HPDE6-E6E7 (cell line): ENCODE measurements around the gene SUGCT.
"Not testable (repeated sequence)": the region's sequence is repeated elsewhere in the genome, so short reads cannot be mapped to it uniquely, and the experiment has no call there.

Experiments
- DNase-seq: peaks from one replicate; pipeline ENCODE4 v3.0.0; 2011; ENCODE audit warnings: missing footprints; ENCODE audit errors: extremely low spot score

SUGCT gene

DNA sequence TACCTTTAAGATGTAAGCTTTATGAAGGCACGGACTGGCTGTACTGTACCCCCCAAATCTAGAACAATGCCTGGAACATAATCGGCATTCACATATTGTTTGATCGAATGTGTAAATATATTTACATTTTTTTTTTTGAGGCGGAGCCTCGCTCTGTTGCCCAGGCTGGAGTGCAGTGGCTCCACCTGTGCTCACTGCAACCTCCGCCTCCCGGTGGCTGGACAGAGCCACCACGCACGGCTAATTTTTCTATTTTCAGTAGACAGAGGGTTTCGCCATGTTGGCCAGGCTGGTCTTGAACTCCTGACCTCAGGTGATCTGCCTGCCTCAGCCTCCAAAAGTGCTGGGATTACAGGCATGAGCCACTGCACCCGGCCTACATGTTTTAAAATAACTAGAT lies 118.6 kb downstream of the SUGCT start:
- not testable (repeated sequence) for DNase-seq

DNA sequence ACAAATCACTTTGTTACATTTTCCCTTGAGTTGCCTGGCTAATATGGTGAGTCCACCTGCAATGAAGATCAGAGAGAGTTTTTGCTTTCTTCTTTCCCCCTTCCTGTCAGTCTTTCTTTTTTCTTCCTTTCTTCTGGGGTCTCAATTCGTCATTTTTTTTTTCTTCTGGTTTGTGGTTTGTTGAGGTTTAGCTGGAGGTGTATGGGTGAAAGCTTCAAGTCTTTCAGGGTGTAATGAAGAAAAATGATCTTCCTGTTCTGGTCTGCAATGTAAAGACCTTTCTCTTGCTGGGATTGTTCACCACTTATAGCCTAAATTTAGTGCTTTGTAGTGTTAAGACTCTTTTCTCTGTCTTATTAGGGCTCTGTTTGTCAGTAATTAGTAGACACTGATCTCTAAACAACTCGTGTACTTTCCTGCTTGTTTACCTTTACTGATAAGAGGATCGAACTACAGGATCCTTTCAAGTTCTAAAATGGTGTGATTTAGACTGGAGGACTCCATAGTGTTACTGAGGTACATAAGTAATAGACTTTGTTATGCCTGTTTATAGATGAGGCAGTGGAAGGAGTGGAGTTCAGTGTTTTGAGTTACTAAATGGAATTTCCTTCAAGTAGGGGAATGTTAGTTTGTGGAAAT lies 129.1 kb downstream of the SUGCT start:
- no peak for DNase-seq

DNA sequence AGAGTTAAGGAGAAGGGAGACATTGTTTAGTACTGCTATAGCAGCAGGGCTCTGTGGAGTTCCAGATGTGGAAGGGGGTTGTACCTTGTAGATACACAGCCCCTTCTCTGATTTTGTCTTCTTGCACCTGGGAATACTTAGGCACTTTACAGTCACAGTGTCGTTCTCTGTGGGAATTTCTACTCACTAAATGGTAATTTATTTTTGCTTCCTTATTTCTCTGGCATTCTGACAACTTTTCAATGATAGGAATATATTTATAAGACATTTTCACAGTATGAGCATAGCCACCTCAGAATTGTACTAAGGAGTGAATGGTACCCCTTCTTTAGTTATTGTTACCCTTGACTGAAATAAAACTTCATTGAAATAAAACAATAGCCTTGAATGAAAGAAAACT lies 132.8 kb downstream of the SUGCT start:
- no peak for DNase-seq

DNA sequence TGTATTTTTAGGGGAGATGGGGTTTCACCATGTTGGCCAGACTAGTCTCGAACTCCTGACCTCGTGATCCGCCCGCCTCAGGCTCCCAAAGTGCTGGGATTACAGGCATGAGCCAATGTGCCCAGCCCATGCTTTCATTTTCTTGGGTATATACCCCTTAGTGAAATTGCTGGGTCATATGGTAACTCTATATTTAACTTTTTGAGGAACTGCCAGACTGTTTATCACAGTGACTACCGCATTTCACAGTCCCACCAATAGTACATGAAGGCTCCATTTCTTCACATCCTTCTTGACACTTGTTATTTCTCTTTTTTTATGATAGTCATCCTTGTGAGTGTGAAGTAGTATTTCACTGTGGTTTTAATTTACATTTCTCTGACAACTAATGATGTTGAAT lies 134.0 kb downstream of the SUGCT start:
- DNase-seq = not testable (repeated sequence)

DNA sequence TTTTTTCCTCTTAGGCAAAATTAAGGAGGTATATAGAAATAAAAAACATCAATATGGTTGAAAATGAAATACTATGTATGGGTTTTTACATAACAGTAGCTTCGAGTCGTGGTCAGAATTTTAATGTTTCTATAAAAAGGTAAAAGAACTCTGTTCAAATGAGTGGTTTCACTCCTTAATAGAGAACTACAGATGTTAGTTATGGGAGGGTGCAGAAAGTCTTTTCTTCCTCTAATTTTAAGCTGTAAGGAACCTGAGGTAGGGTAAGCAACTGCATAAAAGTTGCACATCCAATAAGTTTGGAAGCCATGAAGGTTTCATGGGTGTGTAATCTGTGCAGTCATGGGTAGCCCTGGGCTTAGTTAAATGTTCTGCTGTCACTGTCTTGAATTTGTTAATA lies 141.3 kb downstream of the SUGCT start:
- no peak for DNase-seq

DNA sequence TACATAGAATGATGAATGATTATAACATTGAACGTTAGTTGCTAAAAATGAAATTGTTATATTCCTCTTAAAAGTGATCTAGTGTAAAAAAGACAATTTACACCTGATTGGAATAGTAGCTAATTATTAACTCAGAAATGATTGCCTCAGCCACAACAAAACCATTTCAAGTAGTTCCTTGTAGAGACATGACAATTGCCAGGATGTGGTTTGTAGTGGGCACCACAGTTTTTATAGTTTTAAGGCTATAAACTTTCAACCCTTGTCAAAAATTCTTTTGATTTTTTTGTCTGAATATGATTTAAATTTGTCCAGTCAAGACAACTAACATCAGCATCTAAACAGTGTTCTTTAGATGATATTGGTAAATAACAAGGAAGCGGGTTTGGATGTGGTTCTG lies 145.2 kb downstream of the SUGCT start:
- DNase-seq = no peak

DNA sequence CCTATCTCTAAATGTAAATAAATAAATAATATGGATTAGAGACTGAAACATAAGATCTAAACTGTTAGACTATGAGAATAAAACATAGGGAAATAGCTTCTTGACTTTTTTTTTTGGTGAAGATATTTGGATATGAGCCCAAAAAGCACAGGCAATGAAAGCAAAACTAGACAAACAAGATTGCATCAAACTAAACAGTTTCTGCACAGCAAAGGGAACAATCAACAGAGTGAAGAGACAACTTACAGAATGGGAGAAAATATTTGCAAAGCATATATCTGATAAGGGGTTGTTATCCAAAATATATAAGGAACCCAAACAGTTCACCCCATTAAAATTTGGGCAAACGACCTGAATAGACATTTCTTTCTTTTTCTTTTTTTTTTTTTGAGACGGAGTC lies 148.1 kb downstream of the SUGCT start:
- DNase-seq = no peak

DNA sequence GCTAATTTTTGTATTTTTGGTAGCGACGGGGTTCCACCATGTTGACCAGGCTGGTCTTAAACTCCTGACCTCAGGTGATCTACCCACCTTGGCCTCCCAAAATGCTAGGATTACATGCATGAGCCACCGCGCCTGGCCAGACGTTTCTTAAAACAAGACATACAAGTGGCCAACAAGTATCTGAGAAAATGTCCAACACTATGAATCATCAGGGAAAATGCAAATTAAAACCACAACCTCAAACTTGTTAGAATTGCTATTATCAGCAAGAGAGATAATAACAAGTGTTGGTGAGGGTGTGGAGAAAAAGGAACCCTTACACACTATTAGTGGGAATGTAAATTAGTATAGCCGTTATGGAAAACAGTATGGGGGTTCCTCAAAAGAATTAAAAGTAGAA lies 148.6 kb downstream of the SUGCT start:
- DNase-seq = no peak

DNA sequence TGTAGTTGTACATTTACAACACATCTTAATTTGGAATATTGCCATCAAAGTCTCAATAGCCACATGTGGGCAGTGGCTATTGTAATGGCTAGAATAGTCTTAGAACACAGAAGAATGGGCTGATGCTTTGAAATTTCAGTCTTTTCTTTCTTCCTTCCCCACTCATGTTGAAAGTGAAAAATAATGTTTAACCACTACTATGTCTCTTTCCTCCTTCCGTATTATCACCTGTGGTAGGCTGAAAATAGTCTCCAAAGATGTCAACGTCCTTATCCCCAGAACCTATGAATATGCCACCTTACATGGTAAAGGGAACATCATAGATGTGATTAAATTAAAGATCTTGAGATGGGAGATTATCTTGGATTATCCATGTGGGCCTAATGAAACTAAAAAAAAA lies 154.0 kb downstream of the SUGCT start:
- DNase-seq = no peak

DNA sequence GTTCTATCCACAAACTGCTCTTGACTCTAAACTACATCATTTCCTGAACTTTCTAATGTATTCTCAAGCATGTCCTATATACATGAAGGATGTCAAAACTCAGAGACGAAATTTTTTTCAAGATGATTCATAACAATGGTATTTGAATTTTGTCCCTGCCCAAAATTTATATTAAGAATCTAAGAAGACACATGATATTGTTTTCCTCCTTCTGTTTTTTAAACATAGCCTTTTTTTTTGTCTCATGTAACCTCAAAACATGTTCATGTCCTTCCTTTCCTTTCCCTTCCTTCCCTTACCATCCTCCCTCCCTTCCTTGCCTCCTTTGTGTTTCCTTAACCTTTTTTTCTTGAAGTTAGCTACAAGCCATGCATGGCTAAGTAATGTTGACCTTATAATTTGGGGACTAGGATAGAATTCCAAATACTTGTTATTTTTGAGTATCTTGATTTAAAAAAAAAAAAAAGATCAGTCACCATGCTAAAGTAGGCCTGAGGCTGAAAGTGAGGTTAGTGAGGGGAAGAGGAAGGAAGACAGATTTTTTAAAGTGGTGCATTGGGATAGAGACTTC lies 163.0 kb downstream of the SUGCT start:
- no peak for DNase-seq

DNA sequence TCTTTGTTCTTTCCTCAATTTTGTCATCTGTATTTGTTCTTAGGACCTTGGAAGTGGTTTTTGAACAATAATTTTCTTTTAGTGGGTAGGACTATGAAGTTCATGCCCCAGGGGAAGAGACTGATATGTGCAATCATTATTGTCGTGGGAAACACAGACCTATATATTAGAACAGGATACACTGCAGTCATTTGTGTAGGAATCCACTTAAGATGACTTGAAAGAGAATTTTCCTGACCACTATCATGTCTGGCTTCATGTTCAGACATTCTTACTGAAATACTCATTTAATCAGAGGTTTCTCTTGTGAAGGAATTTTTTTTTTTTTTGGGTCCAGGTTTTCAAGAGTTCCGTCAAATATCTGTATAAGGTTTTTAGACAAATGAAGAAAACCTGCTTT lies 163.6 kb downstream of the SUGCT start:
- DNase-seq = no peak

DNA sequence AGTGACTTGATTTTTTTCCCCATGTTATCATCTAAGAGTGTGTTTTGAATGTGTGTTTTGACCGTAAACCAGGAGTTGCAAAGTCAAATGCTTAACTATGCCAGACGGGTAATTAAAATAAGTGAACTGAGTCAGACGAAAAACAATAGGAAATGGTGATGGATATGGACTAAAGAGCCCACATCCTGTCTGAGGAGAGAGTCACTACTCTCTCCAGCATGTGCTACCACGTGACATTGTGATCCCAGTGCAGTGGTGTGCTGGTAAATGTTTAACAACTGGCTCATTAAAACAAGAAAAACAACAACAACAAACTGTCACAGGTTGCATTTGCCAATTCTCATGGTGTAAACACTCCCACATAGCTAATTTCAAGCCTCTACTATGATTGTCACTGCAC lies 164.3 kb downstream of the SUGCT start:
- DNase-seq = peak; percentile 7

DNA sequence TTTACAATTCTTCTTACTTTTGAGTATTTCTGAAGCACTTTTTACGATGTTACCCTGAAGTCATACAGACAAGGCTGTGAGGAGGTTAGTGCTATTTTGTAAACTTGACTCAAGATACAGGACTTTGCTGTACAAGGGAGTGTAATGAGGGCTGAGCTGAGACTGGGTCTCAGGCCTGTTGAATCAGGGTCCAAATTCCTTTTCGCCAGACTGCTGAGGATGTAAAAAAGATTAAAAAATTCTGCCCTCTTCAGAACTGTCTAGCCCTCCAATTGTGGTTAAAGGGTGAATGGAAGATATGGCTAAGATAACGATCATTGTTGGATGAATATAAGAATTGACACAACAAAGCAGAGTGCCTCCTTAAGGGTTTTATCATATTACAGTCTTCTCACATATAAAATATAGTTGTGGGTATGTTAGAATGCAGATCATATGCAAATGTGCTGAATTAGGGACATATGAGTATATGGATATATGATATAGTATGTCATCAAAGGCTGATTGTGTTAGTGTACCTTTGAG lies 165.4 kb downstream of the SUGCT start:
- no peak for DNase-seq

DNA sequence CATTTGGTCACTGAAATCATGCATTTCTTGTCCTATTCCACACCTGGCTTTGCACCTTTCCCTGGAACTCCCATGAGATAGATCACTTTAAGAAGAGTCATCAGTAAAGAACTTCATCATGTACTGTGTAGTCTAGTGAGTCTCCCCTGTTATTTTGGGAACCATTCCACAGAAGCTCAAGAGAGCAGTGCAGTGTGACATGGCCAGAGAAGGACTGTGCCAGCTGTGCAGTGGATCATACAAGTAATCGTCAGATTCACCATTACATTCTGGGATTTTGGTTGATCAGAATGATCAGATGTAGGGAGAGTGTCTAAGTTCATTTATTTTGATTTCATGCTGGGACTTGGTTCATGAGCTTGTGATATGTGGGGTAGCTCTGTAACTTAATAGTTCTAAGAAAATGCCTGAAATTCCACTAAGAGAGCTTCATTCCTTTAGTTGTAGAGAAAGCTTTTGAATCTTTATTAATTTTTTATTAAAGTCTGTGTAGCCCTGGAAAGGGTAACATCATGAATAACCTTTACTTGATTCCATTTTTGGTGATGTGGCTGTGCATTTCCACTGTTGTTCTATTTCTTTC lies 166.8 kb downstream of the SUGCT start:
- no peak for DNase-seq

DNA sequence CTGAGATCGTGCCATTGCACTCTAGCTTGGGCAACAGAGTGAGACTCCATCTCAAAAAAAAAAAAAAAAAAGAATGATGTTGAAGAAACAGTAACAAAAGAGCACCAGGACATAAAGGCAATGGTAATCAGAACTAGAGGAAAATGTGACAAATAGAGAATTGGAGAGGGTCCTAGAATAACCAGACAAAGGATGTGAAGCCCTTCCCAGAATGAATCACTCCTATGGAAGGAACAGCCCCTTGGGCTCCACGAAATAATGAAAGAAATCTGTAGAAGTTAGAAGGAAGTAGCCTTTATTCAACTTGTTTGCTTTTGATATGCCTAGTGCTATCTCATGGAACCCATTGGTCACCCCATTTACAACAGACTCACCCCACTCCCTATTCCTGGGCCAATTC lies 169.2 kb downstream of the SUGCT start:
- DNase-seq = no peak

DNA sequence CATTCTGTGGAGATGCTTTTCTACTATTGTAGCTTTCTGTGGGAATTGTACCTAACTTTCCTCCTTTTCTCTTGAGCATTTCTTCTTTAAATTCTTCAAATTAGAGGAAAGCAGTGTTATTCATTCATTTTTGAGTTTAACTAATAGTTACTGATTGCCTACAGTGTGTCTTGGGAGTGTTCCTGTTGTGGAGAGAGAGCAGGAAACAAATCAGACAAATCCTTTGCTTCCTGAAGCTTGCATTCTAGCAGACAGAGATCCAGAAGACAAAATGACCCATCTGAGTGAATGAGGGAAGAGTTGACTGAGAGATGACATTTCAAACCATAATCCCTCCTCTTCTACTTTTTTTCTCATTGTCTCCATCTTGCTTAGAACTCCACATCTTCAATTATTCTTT lies 170.4 kb downstream of the SUGCT start:
- DNase-seq = no peak

DNA sequence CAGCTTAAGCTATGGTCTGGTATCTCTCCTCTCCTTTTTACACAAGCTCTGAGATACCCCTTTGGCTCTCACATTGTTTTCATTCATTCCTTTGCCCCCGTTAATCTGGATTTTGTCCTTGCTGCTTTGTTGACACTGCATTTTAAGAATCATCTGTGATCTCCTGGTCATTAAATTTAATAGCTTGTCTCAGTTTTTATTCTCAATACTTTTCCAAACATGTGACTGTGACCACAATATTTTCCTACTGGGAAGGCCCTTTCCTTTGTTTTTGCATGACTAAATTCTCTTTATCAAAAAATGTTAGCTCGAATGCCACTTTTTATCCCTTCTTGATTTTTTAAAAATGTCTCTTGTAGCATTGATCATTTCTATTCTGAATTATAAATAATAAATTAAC lies 171.2 kb downstream of the SUGCT start:
- DNase-seq = no peak

DNA sequence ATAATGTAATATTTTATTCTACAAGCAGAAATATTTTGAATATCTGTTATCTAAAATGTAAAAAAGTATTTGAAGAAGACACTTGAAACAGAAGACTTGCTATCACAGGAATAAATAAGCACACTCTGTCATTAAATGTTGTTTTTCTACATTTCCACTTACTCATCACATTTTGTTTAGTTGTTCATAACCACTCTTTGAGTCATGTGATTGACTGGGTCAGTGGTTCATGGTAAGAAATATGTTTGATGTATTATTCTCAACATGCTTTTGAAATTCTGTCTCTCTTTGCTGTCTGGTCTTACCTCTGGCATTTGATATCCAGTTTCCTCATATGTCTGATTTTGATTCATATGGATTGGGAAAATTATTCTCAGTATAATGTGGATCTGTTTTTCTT lies 171.8 kb downstream of the SUGCT start:
- peak; percentile 17 for DNase-seq

DNA sequence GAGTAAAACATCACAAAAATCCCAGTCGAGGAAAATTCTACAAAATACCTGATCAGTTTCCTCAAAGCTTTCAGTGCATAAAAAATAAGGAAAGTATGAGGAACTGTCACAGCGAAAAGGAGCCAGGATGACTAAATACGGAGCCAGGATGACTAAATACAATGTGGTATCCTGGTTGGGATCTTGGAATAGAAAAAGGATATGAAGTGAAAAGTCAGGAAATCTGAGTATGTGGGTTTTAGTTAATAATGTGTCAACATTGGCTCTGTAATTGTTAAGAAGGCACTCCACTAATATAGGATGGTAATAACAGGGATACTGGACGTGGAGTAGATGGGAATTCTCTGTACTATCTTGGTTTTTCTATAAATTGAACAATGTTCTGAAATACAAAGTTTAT lies 175.5 kb downstream of the SUGCT start:
- DNase-seq = no peak

DNA sequence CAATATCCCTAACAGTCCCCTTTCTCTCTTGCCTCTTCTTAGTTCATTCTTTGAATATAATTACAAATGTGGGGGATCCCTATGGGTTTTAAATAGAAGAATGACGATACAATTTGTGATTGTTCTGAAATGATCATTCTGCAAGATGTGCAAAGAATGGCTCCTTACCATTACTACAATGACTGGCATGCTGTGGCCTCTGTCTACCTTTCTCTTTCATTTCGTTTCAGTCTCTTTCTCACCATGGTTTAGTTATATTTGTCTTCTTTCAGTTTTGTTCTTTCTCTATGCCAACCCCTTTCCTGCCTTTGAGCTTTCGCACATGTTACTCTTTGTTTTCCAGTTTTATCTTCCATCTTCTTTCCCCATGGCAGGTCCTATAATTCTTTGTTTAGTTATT lies 176.5 kb downstream of the SUGCT start:
- no peak for DNase-seq

DNA sequence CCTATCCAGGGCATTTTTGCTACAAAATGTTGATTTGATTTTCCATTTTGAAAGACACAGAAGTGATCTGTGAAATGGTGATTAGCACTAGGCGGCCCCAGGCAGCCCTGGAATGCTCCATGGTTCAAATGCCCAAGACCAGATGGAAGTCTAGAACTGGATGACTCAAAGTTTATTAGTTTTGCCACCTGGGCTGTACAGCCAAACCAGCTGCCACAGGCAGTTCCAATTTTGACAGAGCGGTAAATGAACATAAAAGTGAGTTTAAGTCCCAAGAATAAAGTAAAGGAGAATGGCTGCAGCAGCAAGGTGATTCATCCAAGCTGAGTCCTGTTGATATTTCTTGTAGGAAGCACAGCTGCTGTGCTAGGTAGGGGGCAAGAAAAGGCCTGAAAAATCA lies 180.5 kb downstream of the SUGCT start:
- DNase-seq = no peak

DNA sequence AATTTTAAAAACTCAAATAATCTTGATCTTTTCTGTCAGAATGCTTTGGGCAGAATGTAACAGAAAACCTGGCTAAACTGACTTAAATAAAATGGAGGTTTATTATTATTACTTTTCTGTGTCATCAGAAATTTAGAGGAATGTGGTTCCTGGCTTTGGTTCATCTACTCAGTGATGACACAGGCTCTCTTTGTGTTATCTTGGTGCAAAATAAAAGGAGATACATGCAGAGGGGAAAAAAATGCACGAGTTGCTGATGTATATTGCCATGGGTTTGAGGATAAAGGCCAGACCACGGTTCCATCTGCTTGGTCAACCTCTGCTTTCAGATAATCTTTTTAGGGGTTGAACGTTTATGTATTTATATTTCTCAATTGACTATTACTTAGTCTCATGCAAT lies 181.4 kb downstream of the SUGCT start:
- DNase-seq = no peak

DNA sequence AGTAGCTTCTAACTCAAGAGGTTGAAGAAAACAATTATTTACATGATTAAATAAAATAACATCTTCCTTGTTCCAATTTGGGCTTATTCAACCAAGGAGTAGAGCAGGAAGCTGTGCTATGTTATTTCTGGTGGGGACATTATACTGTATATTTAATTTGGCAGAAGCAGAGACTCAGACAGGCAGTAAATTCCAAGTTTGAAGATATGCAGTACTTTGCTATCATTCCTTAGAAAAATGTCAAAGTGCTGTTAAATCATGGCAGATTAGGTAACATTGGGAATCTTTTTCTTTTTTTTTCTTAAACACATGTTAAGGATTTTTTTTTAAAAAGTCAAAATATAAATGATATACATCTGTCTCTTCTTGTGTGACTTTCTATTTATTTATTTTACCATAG lies 190.1 kb downstream of the SUGCT start:
- no peak for DNase-seq

DNA sequence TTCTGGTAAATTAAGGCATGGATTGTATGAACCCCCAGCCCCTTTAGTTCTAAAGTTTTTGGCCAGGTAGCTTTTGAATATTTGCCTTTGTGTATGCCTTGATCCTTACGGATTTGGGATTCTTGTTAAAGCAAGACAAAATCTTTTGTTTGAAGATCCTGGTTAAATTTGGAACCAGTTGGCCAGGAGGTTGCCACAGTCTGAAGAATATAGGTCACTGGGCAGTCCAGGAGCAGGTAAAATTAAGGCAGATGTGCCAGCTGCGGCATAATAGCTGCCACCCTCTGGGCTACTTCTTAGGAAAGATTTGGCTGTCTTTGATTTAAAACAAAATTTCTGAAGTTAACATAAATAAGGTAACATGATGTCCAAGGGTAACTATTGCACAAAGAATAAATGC lies 192.3 kb downstream of the SUGCT start:
- no peak for DNase-seq
